Astrocyte (in vitro differentiated cells and primary cell): ENCODE results near the gene ACTL6B. TPM values are rescaled to one million over a fixed set of nuclear protein-coding genes. Genes with fewer than 3 reads are reported as not detected.

Experiments used
- DNase-seq: peaks from one replicate; pipeline ENCODE4 v3.0.0-alpha.2; 2010; ENCODE audit warnings: low read depth
- FAIRE-seq: peaks from 2 replicates; lab custom pipeline; 2011; peaks lifted over from hg19 to GRCh38; lab: Jason Lieb, UNC
- H2AFZ ChIP-seq: 2 replicates; pipeline ENCODE4 v1.6.0; 2012; ENCODE audit warnings: low read depth, low read length, inconsistent platforms
- H3K27ac ChIP-seq: 2 replicates; pipeline ENCODE4 v1.5.1; 2011; ENCODE audit warnings: low read depth, low read length, inconsistent platforms
- H3K27me3 ChIP-seq: 2 replicates; pipeline ENCODE4 v1.6.0; 2011; ENCODE audit warnings: low read length, inconsistent platforms; ENCODE audit not compliant: insufficient read depth
- H3K36me3 ChIP-seq: 2 replicates; pipeline ENCODE4 v1.5.1; 2011; ENCODE audit warnings: low read length, inconsistent platforms; ENCODE audit not compliant: insufficient read depth
- H3K4me1 ChIP-seq: 2 replicates; pipeline ENCODE4 v1.5.1; 2011; ENCODE audit warnings: low read length, inconsistent platforms; ENCODE audit not compliant: insufficient read depth
- H3K4me2 ChIP-seq: 2 replicates; pipeline ENCODE4 v1.6.0; 2012; ENCODE audit warnings: low read length, inconsistent platforms
- H3K4me3 ChIP-seq: 2 replicates; pipeline ENCODE4 v1.5.1; 2011; ENCODE audit warnings: low read depth, mild to moderate bottlenecking, low read length, inconsistent platforms; ENCODE audit not compliant: insufficient read depth
- H3K79me2 ChIP-seq: 2 replicates; pipeline ENCODE4 v1.6.0; 2012; ENCODE audit warnings: mild to moderate bottlenecking, low read length, inconsistent platforms; ENCODE audit not compliant: insufficient read depth
- H3K9ac ChIP-seq: 2 replicates; pipeline ENCODE4 v1.6.0; 2012; ENCODE audit warnings: mild to moderate bottlenecking, low read length, inconsistent platforms
- H3K9me3 ChIP-seq: 2 replicates; pipeline ENCODE4 v1.5.1; 2012; ENCODE audit warnings: low read depth, mild to moderate bottlenecking, low read length, inconsistent platforms; ENCODE audit not compliant: insufficient read depth
- H4K20me1 ChIP-seq: 2 replicates; pipeline ENCODE4 v1.6.0; 2012; ENCODE audit warnings: low read length, inconsistent platforms; ENCODE audit not compliant: insufficient read depth
- H3K27ac Mint-ChIP-seq: one replicate; pipeline ENCODE4 v1.8.0; 2021; ENCODE audit warnings: mild to moderate bottlenecking, mixed read lengths; ENCODE audit not compliant: unreplicated experiment
- H3K27me3 Mint-ChIP-seq: one replicate; pipeline ENCODE4 v1.8.0; 2021; ENCODE audit warnings: low read depth, mixed read lengths; ENCODE audit not compliant: unreplicated experiment
- H3K36me3 Mint-ChIP-seq: one replicate; pipeline ENCODE4 v1.8.0; 2021; ENCODE audit warnings: low read depth, mixed read lengths; ENCODE audit not compliant: unreplicated experiment
- H3K4me1 Mint-ChIP-seq: one replicate; pipeline ENCODE4 v1.8.0; 2021; ENCODE audit warnings: low read depth, mixed read lengths; ENCODE audit not compliant: unreplicated experiment
- H3K4me3 Mint-ChIP-seq: one replicate; pipeline ENCODE4 v1.8.0; 2021; ENCODE audit warnings: mild to moderate bottlenecking, moderate library complexity, mixed read lengths; ENCODE audit not compliant: unreplicated experiment
- H3K9me3 Mint-ChIP-seq: one replicate; pipeline ENCODE4 v1.8.0; 2021; ENCODE audit warnings: mild to moderate bottlenecking, mixed read lengths; ENCODE audit not compliant: unreplicated experiment
- EZH2 ChIP-seq: IDR thresholded peaks from 2 replicates; pipeline ENCODE4 v1.6.1; 2012; ENCODE audit warnings: mild to moderate bottlenecking, low read length, inconsistent platforms; ENCODE audit not compliant: insufficient read depth
- total RNA-seq: library from RNA; stranded (reverse); gene quantifications from 2 replicates; pipeline ENCODE4 v1.2.1, GENCODE V29; 2021
- TF ChIP-seq, protein P1 (sequence below): IDR thresholded peaks from 2 replicates; pipeline ENCODE4 v1.5.1; 2011; ENCODE audit warnings: low read depth, mild to moderate bottlenecking, inconsistent platforms, low read length, moderate library complexity; ENCODE audit not compliant: insufficient read depth

Gene ACTL6B
- total RNA-seq, 1 donor from 2014 or later: not detected

DNA sequence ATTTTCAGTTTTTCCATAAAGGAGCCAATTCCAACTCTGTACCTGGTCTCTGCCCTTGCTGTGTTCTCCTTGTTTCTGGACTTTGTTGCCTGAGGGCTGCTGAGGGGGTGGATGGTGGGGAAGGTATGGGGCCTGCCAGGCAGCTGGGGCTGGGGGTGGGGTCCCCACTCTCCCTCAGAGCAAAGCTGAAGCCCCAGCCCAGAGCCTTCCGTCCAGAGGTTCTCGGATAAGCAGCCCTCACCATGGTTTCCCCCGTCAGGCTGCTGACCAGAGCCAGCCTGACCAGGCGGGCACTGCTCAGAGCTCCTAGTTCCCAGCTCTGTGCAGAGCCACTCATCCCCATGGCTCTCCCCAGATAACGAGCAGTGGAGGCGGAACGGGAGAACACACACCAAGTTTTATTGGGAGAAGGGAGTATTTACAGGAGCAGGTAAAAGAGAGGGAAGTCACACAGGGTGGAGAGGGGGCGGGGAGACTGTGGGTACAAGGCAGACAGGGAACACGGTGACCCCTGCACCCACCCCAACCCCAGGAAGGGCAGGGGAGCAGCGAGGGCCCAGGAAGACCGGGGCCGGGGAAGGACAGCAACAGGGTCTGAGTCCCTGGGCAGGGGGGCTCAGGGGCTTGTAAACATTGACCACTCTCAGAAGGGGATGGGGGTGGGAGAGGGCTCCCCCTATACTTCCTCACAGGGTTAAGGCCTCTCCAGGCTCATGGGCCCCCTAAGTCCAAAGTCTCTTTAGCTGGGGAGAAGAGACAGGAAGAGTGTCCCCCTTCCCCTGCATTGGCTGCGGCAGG is 23.1 kb upstream of the ACTL6B start:
- TF ChIP-seq, protein P1, sequence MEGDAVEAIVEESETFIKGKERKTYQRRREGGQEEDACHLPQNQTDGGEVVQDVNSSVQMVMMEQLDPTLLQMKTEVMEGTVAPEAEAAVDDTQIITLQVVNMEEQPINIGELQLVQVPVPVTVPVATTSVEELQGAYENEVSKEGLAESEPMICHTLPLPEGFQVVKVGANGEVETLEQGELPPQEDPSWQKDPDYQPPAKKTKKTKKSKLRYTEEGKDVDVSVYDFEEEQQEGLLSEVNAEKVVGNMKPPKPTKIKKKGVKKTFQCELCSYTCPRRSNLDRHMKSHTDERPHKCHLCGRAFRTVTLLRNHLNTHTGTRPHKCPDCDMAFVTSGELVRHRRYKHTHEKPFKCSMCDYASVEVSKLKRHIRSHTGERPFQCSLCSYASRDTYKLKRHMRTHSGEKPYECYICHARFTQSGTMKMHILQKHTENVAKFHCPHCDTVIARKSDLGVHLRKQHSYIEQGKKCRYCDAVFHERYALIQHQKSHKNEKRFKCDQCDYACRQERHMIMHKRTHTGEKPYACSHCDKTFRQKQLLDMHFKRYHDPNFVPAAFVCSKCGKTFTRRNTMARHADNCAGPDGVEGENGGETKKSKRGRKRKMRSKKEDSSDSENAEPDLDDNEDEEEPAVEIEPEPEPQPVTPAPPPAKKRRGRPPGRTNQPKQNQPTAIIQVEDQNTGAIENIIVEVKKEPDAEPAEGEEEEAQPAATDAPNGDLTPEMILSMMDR: no peak
- TF ChIP-seq EZH2: no peak
- H4K20me1 ChIP-seq: peaks cover 64% of the 10 kb centered on the region
- no peak for FAIRE-seq
- no peak overlapping the region for H3K4me3 ChIP-seq
- H2AFZ ChIP-seq: no peak overlapping the region
- Mint-ChIP-seq H3K4me1 (peaks cover 4% of the 10 kb centered on the region), H3K27me3 (no peaks in the 10 kb centered on the region), H3K27ac (no peak overlapping the region), H3K4me3 (no peak overlapping the region), H3K36me3 (peaks cover 9% of the 10 kb centered on the region), H3K9me3 (no peaks in the 10 kb centered on the region)
- H3K79me2 ChIP-seq: peaks cover 40% of the 10 kb centered on the region
- H3K4me1 ChIP-seq: peaks cover 12% of the 10 kb centered on the region
- no peak for DNase-seq
- H3K9ac ChIP-seq: no peak overlapping the region
- H3K36me3 ChIP-seq: peaks cover 2% of the 10 kb centered on the region
- no peak overlapping the region for H3K27ac ChIP-seq
- H3K4me2 ChIP-seq: no peak overlapping the region
- H3K27me3 ChIP-seq: no peaks in the 10 kb centered on the region
- H3K9me3 ChIP-seq: no peaks in the 10 kb centered on the region

DNA sequence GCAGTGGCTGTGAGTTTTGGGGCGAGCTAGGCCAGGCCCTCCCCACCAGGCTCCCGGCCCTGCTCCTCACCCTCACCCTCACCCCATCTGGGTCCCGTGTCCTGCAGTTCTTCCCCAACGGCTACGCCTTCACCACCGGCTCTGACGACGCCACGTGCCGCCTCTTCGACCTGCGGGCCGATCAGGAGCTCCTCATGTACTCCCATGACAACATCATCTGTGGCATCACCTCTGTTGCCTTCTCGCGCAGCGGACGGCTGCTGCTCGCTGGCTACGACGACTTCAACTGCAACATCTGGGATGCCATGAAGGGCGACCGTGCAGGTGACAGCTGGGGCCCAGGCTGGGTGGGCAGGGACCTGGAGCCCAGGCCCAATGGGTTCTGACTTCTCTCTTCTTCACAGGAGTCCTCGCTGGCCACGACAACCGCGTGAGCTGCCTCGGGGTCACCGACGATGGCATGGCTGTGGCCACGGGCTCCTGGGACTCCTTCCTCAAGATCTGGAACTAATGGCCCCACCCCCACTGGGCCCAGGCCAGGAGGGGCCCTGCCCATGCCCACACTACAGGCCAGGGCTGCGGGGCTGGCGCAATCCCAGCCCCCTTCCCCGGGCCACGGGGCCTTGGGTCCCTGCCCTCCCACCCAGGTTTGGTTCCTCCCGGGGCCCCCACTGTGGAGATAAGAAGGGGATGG is 22.2 kb upstream of the ACTL6B start:
- Histone ChIP-seq H3K27me3 (no peaks in the 10 kb centered on the region), H3K9me3 (no peaks in the 10 kb centered on the region), H4K20me1 (peaks cover 64% of the 10 kb centered on the region), H3K4me3 (no peak overlapping the region), H3K36me3 (peaks cover 2% of the 10 kb centered on the region), H3K9ac (no peak overlapping the region), H3K79me2 (peaks cover 47% of the 10 kb centered on the region), H3K4me2 (no peak overlapping the region), H3K27ac (no peak overlapping the region), H3K4me1 (peaks cover 12% of the 10 kb centered on the region), H2AFZ (no peak overlapping the region)
- H3K4me1 Mint-ChIP-seq: peaks cover 4% of the 10 kb centered on the region
- no peaks in the 10 kb centered on the region for H3K27me3 Mint-ChIP-seq
- FAIRE-seq: no peak
- peak overlapping the region; percentile 17 for H3K4me3 Mint-ChIP-seq
- H3K27ac Mint-ChIP-seq: no peak overlapping the region
- DNase-seq: no peak
- H3K9me3 Mint-ChIP-seq: no peaks in the 10 kb centered on the region
- H3K36me3 Mint-ChIP-seq: peaks cover 9% of the 10 kb centered on the region
- TF ChIP-seq EZH2: no peak

DNA sequence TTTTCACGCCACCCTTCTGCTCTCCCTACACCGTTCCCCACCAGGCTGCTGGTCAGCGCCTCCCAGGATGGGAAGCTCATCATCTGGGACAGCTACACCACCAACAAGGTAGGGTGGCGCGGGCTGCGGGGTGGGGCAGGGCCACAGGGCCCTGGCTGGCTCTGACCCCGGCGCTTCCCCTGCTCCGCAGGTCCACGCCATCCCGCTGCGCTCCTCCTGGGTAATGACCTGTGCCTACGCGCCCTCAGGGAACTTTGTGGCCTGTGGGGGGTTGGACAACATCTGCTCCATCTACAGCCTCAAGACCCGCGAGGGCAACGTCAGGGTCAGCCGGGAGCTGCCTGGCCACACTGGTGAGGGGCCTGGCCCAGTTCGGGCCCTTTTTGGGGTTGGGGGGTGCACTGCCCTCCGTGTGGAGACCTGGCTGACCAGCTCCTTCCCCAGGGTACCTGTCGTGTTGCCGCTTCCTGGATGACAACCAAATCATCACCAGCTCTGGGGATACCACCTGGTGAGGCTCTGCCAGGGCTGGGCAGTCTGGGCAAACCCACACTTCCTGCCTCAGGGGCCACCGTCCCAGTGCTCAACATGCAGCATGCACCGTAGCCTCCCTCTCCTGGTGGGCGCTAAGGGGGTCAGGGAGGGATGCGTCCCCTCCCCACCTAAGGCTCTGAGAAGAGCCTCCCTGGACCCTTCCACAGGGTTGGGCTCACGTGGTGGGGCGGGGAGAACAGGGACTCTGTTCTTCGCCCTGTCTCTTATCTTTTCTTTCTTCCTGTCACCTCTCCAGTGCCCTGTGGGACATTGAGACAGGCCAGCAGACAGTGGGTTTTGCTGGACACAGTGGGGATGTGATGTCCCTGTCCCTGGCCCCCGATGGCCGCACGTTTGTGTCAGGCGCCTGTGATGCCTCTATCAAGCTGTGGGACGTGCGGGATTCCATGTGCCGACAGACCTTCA is 21.3 kb upstream of the ACTL6B start:
- H3K4me1 ChIP-seq: peaks cover 14% of the 10 kb centered on the region
- no peak overlapping the region for H3K27ac ChIP-seq
- H3K27me3 ChIP-seq: no peaks in the 10 kb centered on the region
- no peak overlapping the region for H3K4me2 ChIP-seq
- no peak overlapping the region for H3K9ac ChIP-seq
- peaks cover 61% of the 10 kb centered on the region for H4K20me1 ChIP-seq
- no peaks in the 10 kb centered on the region for H3K9me3 ChIP-seq
- peaks cover 47% of the 10 kb centered on the region for H3K79me2 ChIP-seq
- H3K36me3 Mint-ChIP-seq: peaks cover 7% of the 10 kb centered on the region
- no peak for DNase-seq
- TF ChIP-seq, protein P1: no peak
- no peak for TF ChIP-seq EZH2
- no peak overlapping the region for H3K27ac Mint-ChIP-seq
- FAIRE-seq: no peak
- no peaks in the 10 kb centered on the region for H3K9me3 Mint-ChIP-seq
- no peak overlapping the region for H2AFZ ChIP-seq
- H3K4me3 ChIP-seq: no peak overlapping the region
- H3K4me1 Mint-ChIP-seq: peaks cover 4% of the 10 kb centered on the region
- peak overlapping the region; percentile 84 for H3K4me3 Mint-ChIP-seq
- H3K27me3 Mint-ChIP-seq: peaks cover under 1% of the 10 kb centered on the region
- H3K36me3 ChIP-seq: peaks cover 2% of the 10 kb centered on the region
